ENCODE results near the gene SORBS1. TPM values are rescaled to one million over a fixed set of nuclear protein-coding genes. Genes with fewer than 3 reads are reported as not detected.

SORBS1 gene
- total RNA-seq, 4 donors from 2014 or later: 28.1 to 92.5 (median 41.7) TPM

GRCh38 chr10:95518455-95519452 is 42.4 kb downstream of the SORBS1 start:
- DNase-seq (ENCODE audit: low spot score in 2 of 2): no peak
- Histone ChIP-seq H3K4me3 (no peak overlapping the region), H3K9me3 (no peaks in the 10 kb centered on the region), H3K27ac (no peak overlapping the region), H3K36me3 (no peaks in the 10 kb centered on the region), H3K27me3 (no peaks in the 10 kb centered on the region), H3K4me1 (peaks cover 42% of the 10 kb centered on the region)
- 62% methylated on average over 7 of the region's 8 CpGs for WGBS
- TF ChIP-seq POLR2A (IDR thresholded peaks at IDR 0.05) (no peak), CTCF (IDR thresholded peaks at IDR 0.05) (no peak), POLR2AphosphoS5 (IDR thresholded peaks at IDR 0.05) (no peak), EP300 (IDR thresholded peaks at IDR 0.05) (no peak)

DNA sequence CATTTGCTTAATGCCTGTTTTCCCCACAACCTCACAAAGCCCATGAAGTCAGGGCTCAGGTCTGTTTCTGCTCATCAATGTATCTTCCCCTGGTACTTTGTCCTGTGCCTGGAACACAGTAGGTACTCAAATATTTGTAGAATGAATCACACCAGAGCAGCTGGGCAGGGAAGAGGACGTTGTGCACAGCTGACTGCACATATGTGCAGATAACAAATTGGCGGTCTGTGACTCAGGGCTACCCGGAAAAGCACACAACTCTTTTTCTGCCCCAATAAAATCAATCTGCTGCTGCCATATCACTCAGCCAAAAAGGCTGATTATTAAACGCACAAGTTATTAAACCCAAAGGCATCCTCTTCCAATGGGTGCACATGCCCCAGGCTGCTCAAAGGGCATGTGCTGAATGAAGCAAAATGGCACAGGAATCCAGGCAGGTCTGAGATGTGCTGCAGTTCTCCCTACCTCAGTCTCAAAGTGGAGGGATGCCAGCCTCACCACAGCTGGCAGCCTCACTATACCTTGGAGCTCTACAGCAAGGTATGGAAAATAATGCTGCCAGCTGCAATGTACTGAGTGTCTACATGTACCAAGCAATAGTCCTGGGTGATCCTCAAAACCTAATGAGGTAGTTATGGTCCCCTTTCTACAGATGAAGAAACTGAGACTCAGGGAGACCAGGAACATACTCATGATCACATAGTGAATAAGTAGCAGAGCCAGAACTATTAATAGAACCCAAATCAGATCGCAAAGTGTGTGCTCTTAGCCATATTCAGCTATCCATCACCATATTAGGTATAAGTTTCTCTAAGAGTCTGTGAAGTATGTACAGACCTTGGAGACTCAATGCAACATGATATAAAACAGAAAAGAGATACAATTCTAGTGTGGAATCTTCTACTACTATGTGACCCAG is 43.4 kb downstream of the SORBS1 start:
- DNase-seq (ENCODE audit: low spot score in 2 of 2): no peak
- peaks cover 47% of the 10 kb centered on the region for H3K4me1 ChIP-seq
- H3K9me3 ChIP-seq: no peaks in the 10 kb centered on the region
- no peaks in the 10 kb centered on the region for H3K36me3 ChIP-seq
- no peak overlapping the region for H3K4me3 ChIP-seq
- H3K27ac ChIP-seq: no peak overlapping the region
- TF ChIP-seq POLR2AphosphoS5 (IDR thresholded peaks at IDR 0.05): no peak
- no peak for TF ChIP-seq CTCF (IDR thresholded peaks at IDR 0.05)
- TF ChIP-seq POLR2A (IDR thresholded peaks at IDR 0.05): no peak
- TF ChIP-seq EP300 (IDR thresholded peaks at IDR 0.05): no peak
- WGBS: 46% methylated on average over 5 of the region's 5 CpGs
- no peaks in the 10 kb centered on the region for H3K27me3 ChIP-seq

DNA sequence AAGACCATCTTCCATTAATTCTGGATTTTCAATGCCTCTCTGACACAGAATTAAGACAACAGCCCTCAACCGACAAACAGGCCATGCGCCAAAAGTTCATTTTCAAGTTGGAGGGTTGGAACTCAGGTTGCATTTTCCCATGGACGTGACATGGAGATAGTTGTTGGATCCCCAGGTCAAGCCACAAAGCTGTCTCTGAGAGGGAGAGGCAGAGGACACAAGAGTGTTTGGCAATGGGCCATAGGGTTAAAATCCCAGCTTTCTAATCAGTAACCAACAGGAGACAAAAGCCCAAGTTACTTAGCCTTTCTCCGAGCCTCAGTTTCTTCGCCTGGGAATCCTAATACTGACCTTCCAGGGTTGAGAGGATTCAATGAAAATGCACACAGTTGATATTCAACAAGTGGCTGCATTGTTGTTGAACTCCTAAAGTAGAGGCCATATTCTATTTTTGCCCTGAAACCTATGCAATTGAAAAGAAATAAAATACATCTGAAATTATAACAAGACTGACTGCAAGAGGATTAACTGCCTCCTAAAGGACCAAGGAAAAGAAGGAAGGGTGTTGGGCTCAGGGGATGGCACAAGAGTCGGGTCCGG is 44.3 kb downstream of the SORBS1 start:
- Histone ChIP-seq H3K4me3 (no peak overlapping the region), H3K27me3 (no peaks in the 10 kb centered on the region), H3K27ac (no peak overlapping the region), H3K4me1 (peaks cover 53% of the 10 kb centered on the region), H3K9me3 (no peaks in the 10 kb centered on the region), H3K36me3 (no peaks in the 10 kb centered on the region)
- WGBS: 89% methylated on average over 7 of the region's 7 CpGs
- TF ChIP-seq POLR2A (IDR thresholded peaks at IDR 0.05): no peak
- no peak for TF ChIP-seq CTCF (IDR thresholded peaks at IDR 0.05)
- TF ChIP-seq POLR2AphosphoS5 (IDR thresholded peaks at IDR 0.05): no peak
- no peak for TF ChIP-seq EP300 (IDR thresholded peaks at IDR 0.05)
- DNase-seq (ENCODE audit: low spot score in 2 of 2): no peak

DNA sequence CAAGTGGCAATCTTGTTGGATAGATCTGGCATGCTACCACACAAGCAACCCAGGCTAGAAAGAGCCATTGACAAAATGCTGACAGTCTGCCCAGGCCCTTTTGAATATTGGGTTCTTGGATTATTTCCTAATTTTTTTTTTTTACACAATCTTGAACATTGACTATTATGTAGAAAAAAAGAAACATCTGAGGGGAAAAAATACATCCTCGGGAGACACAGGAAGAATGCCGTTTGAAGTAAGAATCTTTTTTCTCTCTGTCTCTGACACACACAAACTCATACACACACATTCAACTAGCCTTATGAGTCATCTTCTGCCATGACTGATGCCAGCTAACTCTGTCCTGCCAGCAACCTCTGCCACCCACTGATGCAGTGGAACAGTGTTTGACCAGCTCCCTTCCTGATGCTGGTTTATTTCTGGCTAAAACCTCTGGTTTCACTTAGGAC is 47.2 kb downstream of the SORBS1 start:
- no peak for DNase-seq (ENCODE audit: low spot score in 2 of 2)

More for the DNA sequence above, 47.2 kb downstream of the SORBS1 start:
- Histone ChIP-seq H3K9me3 (no peaks in the 10 kb centered on the region), H3K36me3 (no peaks in the 10 kb centered on the region), H3K4me1 (peaks cover 46% of the 10 kb centered on the region), H3K27me3 (no peaks in the 10 kb centered on the region), H3K27ac (peak overlapping the region; percentile 59), H3K4me3 (no peak overlapping the region)
- 14% methylated on average over 2 of the region's 2 CpGs for WGBS
- TF ChIP-seq POLR2AphosphoS5 (IDR thresholded peaks at IDR 0.05): no peak
- TF ChIP-seq EP300 (IDR thresholded peaks at IDR 0.05): no peak
- no peak for TF ChIP-seq CTCF (IDR thresholded peaks at IDR 0.05)
- no peak for TF ChIP-seq POLR2A (IDR thresholded peaks at IDR 0.05)

Measured in suprapubic skin (tissue), 4 donors.